DOHH2 (cell line): Measurements from ENCODE around the gene PPP1R17.

ENCODE experiments used
- H3F3A ChIP-seq: fragments of 200-600 bp; sonication (generic), shearing (Covaris generic); 2 replicates; pipeline ENCODE4 v1.6.0; 2016; ENCODE audit warnings: antibody characterized with exemption, mild to moderate bottlenecking; ENCODE audit not compliant: control insufficient read depth, insufficient read depth
- H3K27ac ChIP-seq: fragments of 200-600 bp; sonication (generic); 2 replicates; pipeline ENCODE4 v1.5.1; 2014; ENCODE audit warnings: low read depth, mild to moderate bottlenecking, low read length, moderate library complexity
- H3K27me3 ChIP-seq: fragments of 200-600 bp; sonication (generic); 2 replicates; pipeline ENCODE4 v1.6.1; 2014; ENCODE audit warnings: mild to moderate bottlenecking, low read length, mixed read lengths; ENCODE audit not compliant: control insufficient read depth
- H3K36me3 ChIP-seq: fragments of 200-600 bp; sonication (generic); 2 replicates; pipeline ENCODE4 v1.6.1; 2014; ENCODE audit warnings: mild to moderate bottlenecking, low read length, moderate library complexity, mixed read lengths; ENCODE audit not compliant: control insufficient read depth
- H3K4me1 ChIP-seq: fragments of 200-600 bp; sonication (generic); 2 replicates; pipeline ENCODE4 v1.6.1; 2014; ENCODE audit warnings: mild to moderate bottlenecking, low read length, mixed read lengths; ENCODE audit not compliant: control insufficient read depth
- H3K4me2 ChIP-seq: fragments of 200-600 bp; sonication (generic); 2 replicates; pipeline ENCODE4 v1.6.0; 2014; ENCODE audit warnings: mild to moderate bottlenecking, low read length, moderate library complexity
- H3K4me3 ChIP-seq: fragments of 200-600 bp; sonication (generic); 2 replicates; pipeline ENCODE4 v1.5.1; 2014; ENCODE audit warnings: mild to moderate bottlenecking, low read length, mixed read lengths
- H3K79me2 ChIP-seq: fragments of 200-600 bp; sonication (generic); 2 replicates; pipeline ENCODE4 v1.6.1; 2014; ENCODE audit warnings: mild to moderate bottlenecking, low read length, mixed read lengths; ENCODE audit not compliant: control insufficient read depth
- H3K9me2 ChIP-seq: fragments of 200-600 bp; sonication (generic); replicated peaks from 2 replicates; pipeline ENCODE4 v1.6.1; 2014; ENCODE audit warnings: mild to moderate bottlenecking, low read length, mixed read lengths; ENCODE audit not compliant: control insufficient read depth
- H3K9me3 ChIP-seq: fragments of 200-600 bp; sonication (generic); 2 replicates; pipeline ENCODE4 v1.6.1; 2014; ENCODE audit warnings: antibody characterized with exemption, low read length, mixed read lengths; ENCODE audit not compliant: control insufficient read depth, insufficient read depth
- H4K20me1 ChIP-seq: fragments of 200-600 bp; sonication (generic); 2 replicates; pipeline ENCODE4 v1.6.0; 2014; ENCODE audit warnings: low read depth, mild to moderate bottlenecking, antibody characterized with exemption, low read length, moderate library complexity; ENCODE audit not compliant: control insufficient read depth, insufficient read depth
- CTCF ChIP-seq: fragments of 200-600 bp; sonication (generic); IDR thresholded peaks from one replicate; pipeline ENCODE4 v1.5.1; 2014; ENCODE audit warnings: antibody characterized with exemption, mild to moderate bottlenecking, low read depth, low read length; ENCODE audit not compliant: poor library complexity, severe bottlenecking
- EZH2phosphoT487 ChIP-seq: fragments of 200-600 bp; sonication (generic); IDR thresholded peaks from 2 replicates; pipeline ENCODE4 v1.6.1; 2017; ENCODE audit warnings: borderline replicate concordance, mild to moderate bottlenecking, antibody characterized with exemption, low read length, moderate library complexity, mixed read lengths

PPP1R17 gene

DNA sequence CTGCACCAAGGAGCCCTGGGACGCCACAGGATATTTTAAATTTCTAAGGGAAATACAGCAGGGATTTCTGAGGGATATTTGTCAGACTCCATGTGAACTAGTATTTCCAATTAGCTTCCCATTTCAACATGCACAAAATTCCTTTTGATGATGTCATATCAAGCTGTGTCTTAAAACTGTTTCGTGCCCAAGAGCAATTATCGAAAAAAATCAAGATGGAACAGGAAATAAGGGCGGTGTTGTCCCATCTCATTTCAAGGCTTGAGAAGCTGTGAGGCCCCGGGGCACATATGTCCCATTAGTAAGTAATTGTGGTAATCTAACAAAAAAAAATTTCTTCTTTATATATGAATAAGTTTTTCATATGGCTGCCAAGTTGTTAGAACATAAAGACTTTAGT is 47.4 kb downstream of the PPP1R17 start:
- Histone ChIP-seq H3K4me2 (no peak overlapping the region), H3F3A (no peaks in the 10 kb centered on the region), H3K36me3 (no peaks in the 10 kb centered on the region), H3K9me3 (no peaks in the 10 kb centered on the region), H3K27ac (no peak overlapping the region), H3K27me3 (no peaks in the 10 kb centered on the region), H3K9me2 (no peaks in the 10 kb centered on the region), H3K79me2 (no peaks in the 10 kb centered on the region), H4K20me1 (no peaks in the 10 kb centered on the region), H3K4me3 (no peak overlapping the region), H3K4me1 (no peaks in the 10 kb centered on the region)
- TF ChIP-seq EZH2phosphoT487 (no peak), CTCF (no peak)

GRCh38 chr7:31735991-31736982 is 49.3 kb downstream of the PPP1R17 start:
- Histone ChIP-seq H3K9me2 (no peaks in the 10 kb centered on the region), H3K36me3 (no peaks in the 10 kb centered on the region), H3K4me1 (no peaks in the 10 kb centered on the region), H3K79me2 (no peaks in the 10 kb centered on the region), H3K27ac (no peak overlapping the region), H3K4me2 (no peak overlapping the region), H3K9me3 (no peaks in the 10 kb centered on the region), H3K4me3 (no peak overlapping the region), H3F3A (no peaks in the 10 kb centered on the region), H4K20me1 (no peaks in the 10 kb centered on the region), H3K27me3 (no peaks in the 10 kb centered on the region)
- TF ChIP-seq EZH2phosphoT487: no peak
- TF ChIP-seq CTCF: peak; percentile 95

DNA sequence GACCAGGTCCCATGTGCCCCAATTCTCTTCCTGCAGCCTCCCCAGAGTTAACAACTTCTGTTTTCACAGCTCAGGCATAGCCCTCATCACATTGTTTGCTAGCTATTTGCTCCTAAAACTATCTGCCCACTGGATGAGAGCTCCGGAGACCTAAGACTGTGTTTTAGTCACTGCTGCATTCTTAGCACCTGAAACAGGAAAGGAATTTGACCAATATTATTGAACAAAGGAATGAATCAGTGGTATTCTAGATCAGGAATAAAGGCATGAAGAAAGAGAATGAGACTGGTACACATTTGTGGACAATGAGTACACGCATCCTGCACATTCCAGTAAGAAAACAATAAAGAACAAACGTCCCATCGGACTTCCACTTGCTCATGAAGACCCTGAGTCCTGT is 54.8 kb downstream of the PPP1R17 start:
- no peaks in the 10 kb centered on the region for H3K79me2 ChIP-seq
- TF ChIP-seq CTCF (no peak), EZH2phosphoT487 (no peak)
- H3K4me1 ChIP-seq: no peaks in the 10 kb centered on the region
- no peak overlapping the region for H3K4me2 ChIP-seq
- no peak overlapping the region for H3K27ac ChIP-seq
- H4K20me1 ChIP-seq: no peaks in the 10 kb centered on the region
- no peaks in the 10 kb centered on the region for H3K9me3 ChIP-seq
- no peaks in the 10 kb centered on the region for H3K9me2 ChIP-seq
- no peak overlapping the region for H3K4me3 ChIP-seq
- no peaks in the 10 kb centered on the region for H3F3A ChIP-seq
- no peaks in the 10 kb centered on the region for H3K36me3 ChIP-seq
- peaks cover 6% of the 10 kb centered on the region; the same call in 1 of the 2 replicates for H3K27me3 ChIP-seq
